Measurements from ENCODE around the gene SFMBT1.

GRCh38 chr3:52870471-52870870 lies 175.4 kb downstream of the SFMBT1 start:
- TF ChIP-seq, protein P1, sequence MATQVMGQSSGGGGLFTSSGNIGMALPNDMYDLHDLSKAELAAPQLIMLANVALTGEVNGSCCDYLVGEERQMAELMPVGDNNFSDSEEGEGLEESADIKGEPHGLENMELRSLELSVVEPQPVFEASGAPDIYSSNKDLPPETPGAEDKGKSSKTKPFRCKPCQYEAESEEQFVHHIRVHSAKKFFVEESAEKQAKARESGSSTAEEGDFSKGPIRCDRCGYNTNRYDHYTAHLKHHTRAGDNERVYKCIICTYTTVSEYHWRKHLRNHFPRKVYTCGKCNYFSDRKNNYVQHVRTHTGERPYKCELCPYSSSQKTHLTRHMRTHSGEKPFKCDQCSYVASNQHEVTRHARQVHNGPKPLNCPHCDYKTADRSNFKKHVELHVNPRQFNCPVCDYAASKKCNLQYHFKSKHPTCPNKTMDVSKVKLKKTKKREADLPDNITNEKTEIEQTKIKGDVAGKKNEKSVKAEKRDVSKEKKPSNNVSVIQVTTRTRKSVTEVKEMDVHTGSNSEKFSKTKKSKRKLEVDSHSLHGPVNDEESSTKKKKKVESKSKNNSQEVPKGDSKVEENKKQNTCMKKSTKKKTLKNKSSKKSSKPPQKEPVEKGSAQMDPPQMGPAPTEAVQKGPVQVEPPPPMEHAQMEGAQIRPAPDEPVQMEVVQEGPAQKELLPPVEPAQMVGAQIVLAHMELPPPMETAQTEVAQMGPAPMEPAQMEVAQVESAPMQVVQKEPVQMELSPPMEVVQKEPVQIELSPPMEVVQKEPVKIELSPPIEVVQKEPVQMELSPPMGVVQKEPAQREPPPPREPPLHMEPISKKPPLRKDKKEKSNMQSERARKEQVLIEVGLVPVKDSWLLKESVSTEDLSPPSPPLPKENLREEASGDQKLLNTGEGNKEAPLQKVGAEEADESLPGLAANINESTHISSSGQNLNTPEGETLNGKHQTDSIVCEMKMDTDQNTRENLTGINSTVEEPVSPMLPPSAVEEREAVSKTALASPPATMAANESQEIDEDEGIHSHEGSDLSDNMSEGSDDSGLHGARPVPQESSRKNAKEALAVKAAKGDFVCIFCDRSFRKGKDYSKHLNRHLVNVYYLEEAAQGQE (IDR thresholded peaks at IDR 0.05): no peak
- TF ChIP-seq, protein P2, sequence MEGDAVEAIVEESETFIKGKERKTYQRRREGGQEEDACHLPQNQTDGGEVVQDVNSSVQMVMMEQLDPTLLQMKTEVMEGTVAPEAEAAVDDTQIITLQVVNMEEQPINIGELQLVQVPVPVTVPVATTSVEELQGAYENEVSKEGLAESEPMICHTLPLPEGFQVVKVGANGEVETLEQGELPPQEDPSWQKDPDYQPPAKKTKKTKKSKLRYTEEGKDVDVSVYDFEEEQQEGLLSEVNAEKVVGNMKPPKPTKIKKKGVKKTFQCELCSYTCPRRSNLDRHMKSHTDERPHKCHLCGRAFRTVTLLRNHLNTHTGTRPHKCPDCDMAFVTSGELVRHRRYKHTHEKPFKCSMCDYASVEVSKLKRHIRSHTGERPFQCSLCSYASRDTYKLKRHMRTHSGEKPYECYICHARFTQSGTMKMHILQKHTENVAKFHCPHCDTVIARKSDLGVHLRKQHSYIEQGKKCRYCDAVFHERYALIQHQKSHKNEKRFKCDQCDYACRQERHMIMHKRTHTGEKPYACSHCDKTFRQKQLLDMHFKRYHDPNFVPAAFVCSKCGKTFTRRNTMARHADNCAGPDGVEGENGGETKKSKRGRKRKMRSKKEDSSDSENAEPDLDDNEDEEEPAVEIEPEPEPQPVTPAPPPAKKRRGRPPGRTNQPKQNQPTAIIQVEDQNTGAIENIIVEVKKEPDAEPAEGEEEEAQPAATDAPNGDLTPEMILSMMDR (IDR thresholded peaks at IDR 0.05): no peak
- TF ChIP-seq HDAC2 (IDR thresholded peaks at IDR 0.05) (no peak), CHD4 (IDR thresholded peaks at IDR 0.05; ENCODE audit: borderline replicate concordance) (no peak), SMC3 (IDR thresholded peaks at IDR 0.05) (no peak), CEBPB (IDR thresholded peaks at IDR 0.05) (no peak)
